Vagina (tissue), 2 donors: ENCODE measurements around the gene AMFR. TPM values are rescaled to one million over a fixed set of nuclear protein-coding genes. Genes with fewer than 3 reads are reported as not detected.

ENCODE experiments used
- DNase-seq, 2 donors: peaks; one replicate each; pipeline ENCODE4 v3.0.0-alpha.2; 2017; ENCODE audit errors: extremely low spot score in 2 of 2
- H3K27ac ChIP-seq: fragments of 200-600 bp; sonication (generic); one replicate; pipeline ENCODE4 v1.5.1; 2019
- H3K27me3 ChIP-seq: fragments of 200-600 bp; sonication (generic); one replicate; pipeline ENCODE4 v1.5.1; 2019
- H3K36me3 ChIP-seq, 2 donors: fragments of 200-600 bp; sonication (generic); one replicate each; pipeline ENCODE4 v1.5.1; 2017 to 2019
- H3K4me1 ChIP-seq: fragments of 200-600 bp; sonication (generic); one replicate; pipeline ENCODE4 v1.5.1; 2019
- H3K4me3 ChIP-seq, 2 donors: fragments of 200-600 bp; sonication (generic); 1 replicate in 1 of 2; 2 replicates in 1 of 2; pipeline ENCODE4 v1.5.1; 2016 to 2019
- H3K9me3 ChIP-seq: fragments of 200-600 bp; sonication (generic); one replicate; pipeline ENCODE4 v1.5.1; 2019
- POLR2A ChIP-seq, 2 donors: fragments of 450-650 bp; IDR thresholded peaks; one replicate each; pipeline ENCODE4 v1.6.1; 2017; ENCODE audit warnings: antibody characterized with exemption in 2 of 2, mild to moderate bottlenecking in 2 of 2, moderate library complexity in 2 of 2
- POLR2AphosphoS5 ChIP-seq, 2 donors: sonication (generic); formaldehyde crosslinking; IDR thresholded peaks; one replicate each; pipeline ENCODE4 v1.9.0; 2017; ENCODE audit warnings: antibody characterized with exemption in 2 of 2, mild to moderate bottlenecking in 2 of 2, low read depth in 1 of 2; ENCODE audit not compliant: insufficient read depth in 1 of 2
- intact Hi-C: fragments of 100-400 bp; cut with DNase I; formaldehyde crosslinking; loops from one replicate; pipeline ENCODE4 v1.15.1; 2023
- total RNA-seq: library from RNA; depleted of rRNA; stranded (reverse); fragments of >200 nt; gene quantifications from one replicate; pipeline ENCODE4 v1.2.3, GENCODE V29; 2016
- TF ChIP-seq, protein P1 (sequence below), 3 experiments: fragments of 450-650 bp in 2 of 3; fragments of 200-600 bp in 1 of 3; sonication (generic) in 1 of 3; IDR thresholded peaks; one replicate each; pipeline ENCODE4 v1.5.1; 2017 to 2019; ENCODE audit warnings: antibody characterized with exemption in 3 of 3, mild to moderate bottlenecking in 2 of 3, moderate library complexity in 2 of 3

Gene AMFR
- total RNA-seq, 1 donor from 2014 or later = 132 TPM

DNA sequence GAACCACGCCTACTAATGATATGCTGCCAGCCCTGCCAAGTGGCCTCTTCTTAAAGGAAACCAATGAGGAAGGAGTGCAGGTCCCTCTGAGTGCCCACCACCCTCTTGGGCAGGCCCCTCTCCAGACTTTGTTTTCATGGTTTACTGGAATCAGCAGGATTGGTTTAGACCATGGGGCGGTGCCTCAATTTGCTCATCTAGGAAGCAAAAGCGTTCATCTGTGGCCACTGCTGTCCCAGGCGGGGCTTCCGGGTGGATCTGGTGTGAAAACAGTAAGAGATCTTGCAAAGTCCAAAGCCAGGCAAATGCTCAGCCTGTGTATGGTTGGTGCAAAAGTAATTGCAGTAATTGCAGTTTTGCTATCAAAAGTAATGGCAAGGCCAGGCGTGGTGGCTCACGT, 71.3 kb downstream of the AMFR start:
- TF ChIP-seq POLR2AphosphoS5 (IDR thresholded peaks at IDR 0.05; ENCODE audit: insufficient read depth in 1 of 2, low read depth in 1 of 2) (no peak), POLR2A (IDR thresholded peaks at IDR 0.05) (no peak)
- TF ChIP-seq, protein P1, sequence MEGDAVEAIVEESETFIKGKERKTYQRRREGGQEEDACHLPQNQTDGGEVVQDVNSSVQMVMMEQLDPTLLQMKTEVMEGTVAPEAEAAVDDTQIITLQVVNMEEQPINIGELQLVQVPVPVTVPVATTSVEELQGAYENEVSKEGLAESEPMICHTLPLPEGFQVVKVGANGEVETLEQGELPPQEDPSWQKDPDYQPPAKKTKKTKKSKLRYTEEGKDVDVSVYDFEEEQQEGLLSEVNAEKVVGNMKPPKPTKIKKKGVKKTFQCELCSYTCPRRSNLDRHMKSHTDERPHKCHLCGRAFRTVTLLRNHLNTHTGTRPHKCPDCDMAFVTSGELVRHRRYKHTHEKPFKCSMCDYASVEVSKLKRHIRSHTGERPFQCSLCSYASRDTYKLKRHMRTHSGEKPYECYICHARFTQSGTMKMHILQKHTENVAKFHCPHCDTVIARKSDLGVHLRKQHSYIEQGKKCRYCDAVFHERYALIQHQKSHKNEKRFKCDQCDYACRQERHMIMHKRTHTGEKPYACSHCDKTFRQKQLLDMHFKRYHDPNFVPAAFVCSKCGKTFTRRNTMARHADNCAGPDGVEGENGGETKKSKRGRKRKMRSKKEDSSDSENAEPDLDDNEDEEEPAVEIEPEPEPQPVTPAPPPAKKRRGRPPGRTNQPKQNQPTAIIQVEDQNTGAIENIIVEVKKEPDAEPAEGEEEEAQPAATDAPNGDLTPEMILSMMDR (IDR thresholded peaks at IDR 0.05) = no peak
- H3K27ac ChIP-seq = no peak overlapping the region
- no peak overlapping the region for H3K4me3 ChIP-seq
- H3K27me3 ChIP-seq = no peaks in the 10 kb centered on the region
- DNase-seq = no peak
- no peaks in the 10 kb centered on the region for H3K36me3 ChIP-seq
- no peaks in the 10 kb centered on the region for H3K9me3 ChIP-seq
- intact Hi-C loops = no loop called here
- H3K4me1 ChIP-seq = peaks cover 18% of the 10 kb centered on the region

DNA sequence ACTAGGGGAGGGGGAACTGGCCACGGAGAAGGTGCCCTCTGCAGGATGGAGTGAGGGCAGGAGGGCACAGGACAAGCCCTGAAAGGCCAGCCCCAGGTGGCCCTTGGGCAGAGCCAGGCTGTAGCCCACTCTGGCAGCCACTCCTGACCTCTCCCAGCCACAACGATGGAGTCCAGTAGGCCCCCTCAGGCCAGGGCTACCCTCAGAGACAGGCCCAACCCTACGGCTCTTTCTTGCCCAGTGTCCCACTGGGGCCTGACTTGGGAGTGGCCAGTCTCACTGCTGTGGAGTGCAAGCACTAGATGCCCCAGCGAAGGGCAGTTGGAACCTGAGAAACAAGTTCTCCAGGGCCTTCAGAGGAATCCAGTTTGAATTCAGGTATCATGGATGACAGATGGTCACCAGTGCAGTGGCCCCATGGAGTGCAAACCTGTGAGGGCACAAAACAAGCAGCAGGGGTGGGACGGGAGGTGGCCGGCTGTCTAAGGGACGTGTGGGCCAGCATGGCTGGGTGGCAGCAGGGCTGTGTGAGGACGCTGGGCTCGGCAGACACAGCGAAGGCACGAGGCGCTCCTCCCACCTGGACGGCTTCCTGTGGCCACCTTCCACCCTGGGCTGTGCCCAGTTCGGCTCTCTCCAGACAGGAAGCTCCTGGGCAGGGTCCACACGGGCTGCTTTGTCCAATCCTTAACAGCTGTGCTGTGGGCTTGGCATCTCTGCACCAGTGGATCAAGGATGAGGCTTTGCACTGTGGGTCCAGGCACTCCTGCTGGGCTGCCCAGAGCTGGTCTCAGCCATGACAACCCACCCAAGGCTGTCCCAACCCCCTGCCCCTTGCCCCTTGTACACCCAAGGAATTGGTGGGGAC, 72.1 kb downstream of the AMFR start:
- Histone ChIP-seq H3K9me3 (no peaks in the 10 kb centered on the region), H3K36me3 (no peaks in the 10 kb centered on the region), H3K4me3 (no peak overlapping the region), H3K4me1 (peaks cover 18% of the 10 kb centered on the region), H3K27me3 (no peaks in the 10 kb centered on the region), H3K27ac (no peak overlapping the region)
- TF ChIP-seq, protein P1 (IDR thresholded peaks at IDR 0.05) = no peak
- no peak for TF ChIP-seq POLR2AphosphoS5 (IDR thresholded peaks at IDR 0.05; ENCODE audit: insufficient read depth in 1 of 2, low read depth in 1 of 2)
- TF ChIP-seq POLR2A (IDR thresholded peaks at IDR 0.05) = no peak
- DNase-seq = no peak
- intact Hi-C loops = no loop called here

DNA sequence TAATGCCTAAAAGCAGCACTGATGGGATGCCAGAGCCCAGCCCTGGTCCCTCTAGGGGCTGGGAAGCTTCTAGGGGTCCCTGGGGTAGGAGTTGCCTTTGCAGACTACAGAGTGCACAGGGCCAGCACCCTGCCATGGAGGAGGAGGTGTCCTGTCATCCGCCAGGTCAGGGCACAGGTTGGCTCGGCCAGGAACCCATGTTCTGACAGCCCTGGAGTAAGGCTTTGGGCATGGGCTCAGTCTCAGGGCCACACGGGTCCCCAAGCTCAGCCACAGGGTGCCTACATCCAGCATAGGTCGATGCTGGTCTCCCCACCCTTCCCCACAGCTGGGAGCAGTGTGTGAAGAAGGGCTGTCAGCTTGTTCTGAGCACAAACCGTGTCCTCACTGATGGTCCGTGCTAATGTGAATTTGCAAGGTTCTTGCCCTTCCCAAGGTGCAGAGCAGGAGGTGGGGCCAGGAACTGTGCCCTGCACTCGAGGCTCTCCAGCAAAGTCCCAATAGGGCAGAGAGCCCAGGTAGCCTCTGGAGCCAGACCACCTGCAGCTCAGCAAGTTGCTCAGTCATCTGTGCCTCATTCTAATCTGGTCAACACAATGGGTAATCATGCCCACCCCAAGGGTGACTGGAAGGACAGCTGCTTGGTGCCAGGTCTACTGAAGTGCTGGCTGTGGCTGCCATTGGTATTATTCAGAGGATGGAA, 72.8 kb downstream of the AMFR start:
- Histone ChIP-seq H3K36me3 (no peaks in the 10 kb centered on the region), H3K27me3 (no peaks in the 10 kb centered on the region), H3K9me3 (no peaks in the 10 kb centered on the region), H3K4me1 (peaks cover 13% of the 10 kb centered on the region), H3K27ac (no peak overlapping the region), H3K4me3 (no peak overlapping the region)
- DNase-seq = no peak
- no peak for TF ChIP-seq POLR2AphosphoS5 (IDR thresholded peaks at IDR 0.05; ENCODE audit: insufficient read depth in 1 of 2, low read depth in 1 of 2)
- TF ChIP-seq POLR2A (IDR thresholded peaks at IDR 0.05) = no peak
- TF ChIP-seq, protein P1 (IDR thresholded peaks at IDR 0.05) = no peak
- intact Hi-C loops = no loop called here

DNA sequence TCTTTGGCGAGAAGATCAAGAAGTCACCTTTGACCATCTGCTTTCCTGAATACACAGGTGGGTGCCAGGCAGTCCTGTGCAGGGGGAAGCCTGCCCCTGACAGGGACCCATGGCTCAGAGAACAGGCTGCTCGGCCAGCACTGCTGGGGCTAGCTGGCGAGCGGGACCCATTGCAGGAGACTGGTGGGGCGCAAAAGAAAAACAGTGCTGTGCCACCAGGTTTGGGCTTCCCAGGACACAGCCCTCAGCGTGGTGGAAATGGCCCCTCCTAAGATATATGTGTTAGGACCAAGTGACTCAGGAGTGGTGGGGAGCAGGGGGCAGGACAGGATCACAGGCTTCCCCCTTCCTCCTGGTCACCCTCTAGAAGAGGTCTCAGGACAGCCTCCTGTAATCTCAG, 73.9 kb downstream of the AMFR start:
- no peak for TF ChIP-seq POLR2A (IDR thresholded peaks at IDR 0.05)
- TF ChIP-seq, protein P1 (IDR thresholded peaks at IDR 0.05) = no peak
- no peak for TF ChIP-seq POLR2AphosphoS5 (IDR thresholded peaks at IDR 0.05; ENCODE audit: insufficient read depth in 1 of 2, low read depth in 1 of 2)
- no peak overlapping the region for H3K4me3 ChIP-seq
- peaks cover 8% of the 10 kb centered on the region for H3K4me1 ChIP-seq
- no peaks in the 10 kb centered on the region for H3K9me3 ChIP-seq
- DNase-seq = no peak
- no peaks in the 10 kb centered on the region for H3K36me3 ChIP-seq
- intact Hi-C loops = no loop called here
- no peaks in the 10 kb centered on the region for H3K27me3 ChIP-seq
- no peak overlapping the region for H3K27ac ChIP-seq
